KOPT-K1 (cell line): ENCODE data around the gene TEX51.

Experiments
- H3K27ac ChIP-seq: fragments of 200-600 bp; sonication (generic); 2 replicates; pipeline ENCODE4 v1.5.1; 2016; ENCODE audit warnings: antibody characterized with exemption, mild to moderate bottlenecking, low read depth, low read length; ENCODE audit not compliant: poor library complexity, severe bottlenecking
- H3K36me3 ChIP-seq: fragments of 200-600 bp; sonication (generic); 2 replicates; pipeline ENCODE4 v1.5.1; 2017; ENCODE audit warnings: antibody characterized with exemption, mild to moderate bottlenecking, low read length, moderate library complexity; ENCODE audit not compliant: insufficient read depth
- H3K9me3 ChIP-seq: fragments of 200-600 bp; sonication (generic); 2 replicates; pipeline ENCODE4 v1.5.1; 2017; ENCODE audit warnings: antibody characterized with exemption, low read length, mild to moderate bottlenecking; ENCODE audit not compliant: insufficient read depth, poor library complexity, severe bottlenecking

Gene TEX51

DNA sequence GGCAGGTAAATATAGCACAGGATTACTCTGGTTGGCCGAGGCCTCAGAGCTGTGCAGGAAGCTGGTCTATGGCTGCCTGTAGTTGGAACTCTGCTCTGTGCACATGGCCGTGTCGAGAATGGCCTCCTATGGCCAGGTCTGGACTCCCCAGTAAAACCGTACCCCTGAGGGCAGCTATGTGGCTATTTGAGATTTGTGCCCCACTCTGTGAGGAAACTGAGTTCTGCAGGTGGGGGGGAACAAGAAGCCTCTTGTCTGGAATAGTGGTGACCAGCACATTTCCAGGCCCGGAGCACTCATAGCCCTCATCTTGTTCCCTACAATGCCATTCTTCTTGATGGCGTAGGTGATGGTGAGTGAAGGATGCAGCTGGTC, 15.0 kb upstream of the TEX51 start:
- no peaks in the 10 kb centered on the region for H3K9me3 ChIP-seq
- H3K27ac ChIP-seq, result no peak overlapping the region

DNA sequence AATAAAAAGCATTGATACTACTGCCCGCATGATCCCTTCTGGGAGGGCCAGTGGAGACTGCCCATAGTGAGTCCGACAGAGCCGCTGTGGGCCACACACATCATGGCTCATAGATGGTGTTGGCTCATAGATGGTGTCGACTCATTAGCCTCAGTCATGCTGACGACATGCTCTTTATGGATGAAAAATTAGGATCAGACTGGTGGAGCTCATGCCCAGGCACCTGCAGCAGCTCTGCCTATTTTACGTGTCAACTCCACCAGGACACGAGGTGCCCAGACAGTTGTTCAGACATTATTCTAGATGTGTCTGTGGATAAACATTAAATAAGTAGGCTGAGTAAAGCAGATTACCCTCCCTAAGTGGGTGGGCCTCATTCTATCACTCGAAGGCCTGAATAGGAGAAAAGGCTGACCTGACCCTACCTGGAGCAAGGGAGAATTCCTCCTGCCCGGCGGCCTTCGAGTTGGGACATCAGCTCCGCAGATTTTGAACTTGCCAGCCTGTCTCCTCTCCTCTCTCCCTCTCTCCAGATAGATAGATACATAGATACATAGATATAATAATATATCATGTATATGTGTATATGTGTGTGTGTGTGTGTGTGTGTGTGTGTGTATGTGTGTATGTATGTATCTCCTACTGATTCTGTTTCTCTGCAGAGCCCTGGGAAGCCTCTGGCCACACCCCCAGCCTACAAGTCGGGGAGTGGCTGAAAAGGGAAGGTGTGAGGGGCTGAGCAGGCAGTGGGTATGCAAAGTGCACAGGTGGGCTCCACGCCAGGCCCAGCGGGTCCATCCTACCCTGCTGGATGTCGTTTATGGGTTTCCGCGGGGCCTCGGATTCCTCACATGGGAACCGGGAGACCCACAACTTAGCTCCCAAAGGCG, 13.6 kb upstream of the TEX51 start:
- no peaks in the 10 kb centered on the region for H3K9me3 ChIP-seq
- no peaks in the 10 kb centered on the region for H3K36me3 ChIP-seq
- no peak overlapping the region for H3K27ac ChIP-seq

More for the DNA sequence above, 15.0 kb upstream of the TEX51 start:
- H3K36me3 ChIP-seq, result no peaks in the 10 kb centered on the region

DNA sequence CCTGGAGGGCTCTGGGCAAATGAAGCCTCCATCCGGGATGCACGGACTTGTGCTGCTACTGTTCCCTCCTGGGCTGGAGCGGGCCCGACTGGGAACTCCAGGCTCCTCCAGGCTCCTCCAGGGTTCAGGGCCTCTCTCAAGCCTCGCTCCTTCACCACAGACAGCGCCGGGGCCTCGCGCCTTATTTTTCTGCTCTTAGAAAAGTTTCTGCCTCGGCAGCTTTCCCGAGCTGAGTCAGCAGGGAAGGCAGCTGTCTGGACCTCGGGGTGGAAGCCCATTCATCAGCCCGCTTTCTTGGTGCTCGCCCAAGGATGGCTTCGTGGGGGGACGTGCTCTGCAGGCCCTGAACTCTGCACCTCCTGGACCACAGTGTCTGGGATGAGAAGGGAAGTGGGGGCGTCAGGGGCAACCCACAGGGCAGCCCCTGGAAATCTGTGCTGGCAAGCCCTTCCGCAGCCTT, 12.9 kb upstream of the TEX51 start:
- Histone ChIP-seq H3K27ac (no peak overlapping the region), H3K36me3 (no peaks in the 10 kb centered on the region), H3K9me3 (no peaks in the 10 kb centered on the region)

DNA sequence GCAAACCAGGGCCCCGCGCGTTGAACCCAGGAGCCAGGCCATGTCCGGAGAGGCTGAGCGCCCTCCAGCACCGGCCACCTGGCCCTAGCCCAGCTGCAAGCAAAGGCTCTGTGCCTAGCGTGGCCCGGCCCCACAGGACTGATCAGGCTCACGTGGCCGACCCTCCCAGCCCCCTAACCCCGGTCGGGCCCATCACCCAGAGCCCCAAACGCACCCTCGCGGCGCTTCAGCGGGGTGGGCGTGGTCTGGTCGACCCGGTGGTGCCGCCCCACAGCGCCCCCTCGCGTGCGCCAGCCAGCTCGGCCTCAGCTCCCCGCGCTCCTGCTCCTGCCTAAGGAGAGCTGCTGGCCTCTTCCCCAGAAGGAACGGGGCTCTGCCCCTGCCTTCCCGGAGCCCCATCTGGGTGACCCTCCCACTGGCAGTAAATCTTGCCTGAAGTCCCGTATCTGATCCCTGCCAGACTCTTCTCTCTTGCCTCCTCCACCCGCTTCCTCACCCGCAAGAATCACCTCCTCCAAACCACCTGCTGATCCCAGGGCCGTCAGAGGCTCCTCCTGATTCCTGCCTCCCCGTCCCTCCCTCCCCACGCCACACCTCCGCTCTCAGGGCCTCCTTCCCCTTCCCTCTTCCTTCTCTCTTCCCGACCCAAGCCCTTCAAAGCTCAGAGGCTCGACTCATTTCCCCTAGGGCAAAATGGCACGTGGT, 12.3 kb upstream of the TEX51 start:
- Histone ChIP-seq H3K36me3 (no peaks in the 10 kb centered on the region), H3K27ac (no peak overlapping the region), H3K9me3 (no peaks in the 10 kb centered on the region)

DNA sequence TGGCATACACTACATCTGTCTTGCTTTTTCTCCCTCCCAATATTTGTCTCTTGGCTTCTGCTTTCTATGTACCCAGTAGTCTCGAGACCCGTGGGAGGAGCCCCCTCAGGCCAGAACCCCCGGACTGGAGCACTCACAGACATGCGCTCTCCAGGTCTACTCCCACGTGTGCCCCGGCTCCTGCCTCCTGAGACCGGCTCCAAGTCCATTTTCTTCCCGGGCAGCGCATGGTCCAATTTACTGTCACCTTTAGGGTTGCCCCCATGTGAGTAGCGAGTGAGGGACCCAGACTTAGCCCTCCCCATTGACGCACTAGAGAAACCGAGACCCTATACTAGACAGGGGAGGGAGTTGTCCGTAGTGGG, 11.8 kb upstream of the TEX51 start:
- Histone ChIP-seq H3K9me3 (no peaks in the 10 kb centered on the region), H3K27ac (no peak overlapping the region), H3K36me3 (no peaks in the 10 kb centered on the region)

DNA sequence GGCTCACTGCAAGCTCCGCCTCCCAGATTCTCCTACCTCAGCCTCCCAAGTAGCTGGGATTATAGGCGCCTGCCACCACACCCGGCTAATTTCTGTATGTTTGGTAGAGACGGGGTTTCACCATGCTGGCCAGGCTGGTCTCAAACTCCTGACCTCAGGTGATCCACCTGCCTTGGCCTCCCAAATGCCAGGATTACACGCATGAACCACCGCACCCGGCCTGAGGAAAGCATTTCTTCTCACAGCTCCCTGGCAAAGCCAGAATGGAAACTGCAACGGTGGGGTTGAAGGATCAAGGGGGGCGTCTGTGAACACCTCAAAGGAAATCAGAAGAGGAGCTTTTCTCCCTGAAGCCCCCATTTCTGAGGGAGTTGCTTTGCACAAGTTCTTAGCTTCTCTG, 11.2 kb upstream of the TEX51 start:
- Histone ChIP-seq H3K36me3 (no peaks in the 10 kb centered on the region), H3K27ac (no peak overlapping the region), H3K9me3 (no peaks in the 10 kb centered on the region)

DNA sequence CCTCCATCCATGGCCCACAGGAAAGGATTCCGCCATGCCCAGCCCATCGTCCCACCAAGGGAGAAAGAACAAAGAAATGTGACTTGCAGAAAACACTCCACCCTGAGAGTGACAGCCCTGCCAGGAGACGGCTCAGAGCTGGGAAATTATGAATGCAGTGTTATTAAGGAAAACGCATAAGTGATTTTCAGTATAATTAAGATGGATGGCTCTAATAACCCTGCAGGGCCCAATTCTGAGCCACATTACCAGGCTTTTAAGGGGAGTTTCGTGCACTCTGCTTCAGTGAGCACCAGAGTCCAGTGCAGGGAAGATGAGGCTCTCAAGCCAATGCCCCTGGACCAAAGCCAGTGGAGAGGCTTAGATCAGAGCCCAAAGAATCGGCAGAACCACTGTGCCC, 10.6 kb upstream of the TEX51 start:
- Histone ChIP-seq H3K9me3 (no peaks in the 10 kb centered on the region), H3K36me3 (no peaks in the 10 kb centered on the region), H3K27ac (no peak overlapping the region)

DNA sequence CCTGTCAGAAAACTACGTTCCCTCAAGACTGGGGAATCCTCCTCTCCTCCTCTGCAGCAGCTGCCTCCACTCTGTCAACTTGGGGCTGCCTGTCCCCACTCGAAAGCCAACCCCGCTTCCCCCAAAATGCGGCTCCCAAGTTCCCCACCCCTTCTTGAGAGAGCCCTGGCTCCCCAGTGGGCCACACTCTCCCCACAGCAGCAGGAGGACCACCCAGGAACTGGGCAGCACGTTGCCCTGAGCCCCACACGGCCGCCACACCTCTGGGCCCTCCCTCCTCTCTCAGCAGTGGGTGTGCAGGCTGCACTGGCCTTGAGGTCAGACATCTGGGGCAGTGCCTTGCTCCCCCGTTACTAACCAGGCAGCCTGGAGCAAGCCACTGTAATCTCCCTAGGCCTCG, 9.6 kb upstream of the TEX51 start:
- no peak overlapping the region for H3K27ac ChIP-seq
- H3K9me3 ChIP-seq, result no peaks in the 10 kb centered on the region
- no peaks in the 10 kb centered on the region for H3K36me3 ChIP-seq

DNA sequence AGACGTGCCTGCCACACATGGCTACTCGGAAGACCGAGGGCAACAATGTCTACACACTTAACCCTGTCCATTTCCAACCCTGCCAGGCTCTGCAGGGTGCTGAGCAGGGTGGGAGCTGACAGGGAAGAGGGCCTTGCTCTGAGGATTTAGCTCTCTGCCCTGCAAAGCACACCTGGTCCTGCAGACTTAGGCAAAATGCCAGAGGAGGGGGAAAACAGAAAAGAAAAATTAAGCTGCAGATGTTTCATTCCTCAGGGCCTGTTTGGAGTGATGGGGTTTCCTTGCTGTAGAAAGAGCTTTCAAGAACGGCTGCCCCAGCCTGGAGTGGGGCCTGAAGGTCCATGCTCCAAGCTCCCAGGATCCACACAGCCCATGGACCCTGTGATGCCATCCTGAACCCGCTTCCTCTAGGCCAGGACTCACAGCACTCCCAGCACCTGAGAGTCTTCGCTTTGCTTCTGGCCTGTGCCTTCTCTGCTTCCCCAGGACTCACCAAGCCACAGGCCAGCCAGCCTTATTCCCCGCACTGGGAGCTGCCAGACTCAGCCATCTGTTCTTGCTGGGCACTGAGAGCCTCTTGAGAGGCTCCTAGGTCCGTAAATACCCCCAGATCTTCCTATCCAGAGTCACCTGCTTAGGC, 9.1 kb upstream of the TEX51 start:
- no peaks in the 10 kb centered on the region for H3K36me3 ChIP-seq
- H3K27ac ChIP-seq, result no peak overlapping the region
- H3K9me3 ChIP-seq, result no peaks in the 10 kb centered on the region

DNA sequence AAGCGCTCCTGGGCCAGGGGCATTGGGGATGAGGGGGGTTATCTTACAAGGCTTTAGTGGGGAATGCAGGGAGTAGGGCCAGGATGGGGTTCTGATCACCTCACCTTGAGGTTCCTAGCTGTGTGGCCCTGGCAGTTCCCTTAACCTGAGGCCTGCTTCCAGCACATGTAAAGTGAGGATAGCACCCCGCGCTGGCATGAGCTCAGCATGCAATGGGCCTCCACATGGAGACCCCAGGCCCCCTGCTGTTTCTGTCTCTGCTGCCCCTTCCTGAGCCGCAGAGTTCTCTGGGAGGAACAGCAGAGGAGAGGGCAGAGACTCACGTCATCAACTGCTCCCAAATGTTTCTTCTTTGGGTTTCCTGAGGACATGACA, 8.6 kb upstream of the TEX51 start:
- Histone ChIP-seq H3K36me3 (no peaks in the 10 kb centered on the region), H3K27ac (no peak overlapping the region)

DNA sequence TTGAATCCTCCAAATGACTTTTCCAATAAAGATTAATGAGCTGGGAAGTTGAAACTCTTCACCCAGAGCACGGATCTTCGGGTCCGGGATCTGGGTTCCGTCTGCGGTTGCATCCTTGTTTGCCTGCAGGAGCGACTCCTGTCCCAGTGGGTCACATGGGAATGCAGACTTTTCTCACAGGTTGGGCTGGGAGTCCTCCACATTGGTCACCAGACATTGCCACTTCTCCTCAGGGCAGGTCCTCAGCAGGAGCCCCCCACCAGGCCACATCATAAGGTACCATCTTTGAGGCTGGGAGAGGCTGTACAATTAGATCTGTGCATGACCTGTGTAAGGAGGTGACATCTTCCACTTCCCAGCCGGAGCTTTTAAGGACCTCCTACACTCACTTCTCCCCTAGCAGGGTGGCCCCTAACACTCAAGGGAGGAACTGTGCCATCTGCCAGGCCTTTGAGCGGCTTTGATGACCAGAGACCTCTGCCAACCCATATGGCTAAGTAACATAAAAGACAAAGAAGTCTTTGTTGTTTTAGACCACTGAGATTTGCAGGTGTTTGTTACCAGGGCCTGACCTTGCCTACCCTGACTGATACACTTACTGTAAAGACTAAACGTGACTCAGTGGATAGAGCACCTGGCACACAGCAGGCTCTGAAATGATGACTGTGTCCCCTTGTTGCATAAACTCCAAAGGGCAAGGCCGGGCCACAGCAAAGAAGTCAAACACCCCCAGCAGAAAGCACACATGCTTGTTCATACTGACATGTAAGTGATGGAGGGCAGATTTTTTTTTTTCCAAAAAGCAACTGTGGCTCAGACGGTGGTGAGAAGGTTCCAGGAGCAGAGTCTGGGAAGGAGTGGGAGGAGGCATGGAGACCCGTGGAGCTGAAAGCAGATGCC, 7.9 kb upstream of the TEX51 start:
- Histone ChIP-seq H3K27ac (no peak overlapping the region), H3K9me3 (no peaks in the 10 kb centered on the region), H3K36me3 (no peaks in the 10 kb centered on the region)

More for the DNA sequence above, 8.6 kb upstream of the TEX51 start:
- H3K9me3 ChIP-seq, result no peaks in the 10 kb centered on the region

DNA sequence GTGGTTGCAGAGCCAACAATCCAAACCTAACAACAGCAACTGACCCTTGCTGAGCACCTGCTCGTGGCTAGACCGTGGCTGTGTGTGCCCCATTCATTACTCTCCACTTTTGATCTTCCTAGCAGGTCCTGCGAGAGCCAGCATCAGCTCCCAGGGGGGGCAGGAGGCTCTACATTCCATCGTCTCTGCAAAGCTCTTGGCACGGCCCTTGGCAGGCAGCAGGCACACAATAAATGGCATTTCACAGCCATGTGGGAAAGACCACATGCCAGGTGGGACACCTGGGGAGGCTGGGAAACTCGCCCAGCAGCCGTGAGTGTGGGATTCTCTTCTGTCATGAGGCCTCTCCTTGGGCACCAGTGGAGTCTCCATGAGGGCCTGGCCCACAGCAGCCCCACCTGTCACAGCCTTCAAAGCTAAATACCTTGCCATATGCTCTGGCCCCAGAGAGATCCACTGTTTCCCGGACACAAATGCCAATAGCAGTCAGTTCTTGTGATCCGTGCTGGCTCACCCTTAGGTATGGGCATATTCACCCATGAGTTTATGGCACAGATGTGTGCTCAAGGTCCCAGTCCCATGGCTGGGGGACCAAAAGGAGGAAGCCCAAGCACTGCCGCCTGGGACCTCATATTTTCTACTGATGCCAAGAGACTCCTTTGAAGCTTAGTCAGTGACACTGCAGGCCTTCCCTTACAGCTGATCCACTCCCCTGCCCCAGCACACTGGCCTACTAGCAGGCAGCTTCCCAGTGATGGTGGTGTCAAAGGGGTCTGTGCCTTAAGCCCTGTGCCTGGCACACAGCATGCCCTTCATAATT, 6.8 kb upstream of the TEX51 start:
- no peaks in the 10 kb centered on the region for H3K9me3 ChIP-seq
- H3K36me3 ChIP-seq, result no peaks in the 10 kb centered on the region
- no peak overlapping the region for H3K27ac ChIP-seq

DNA sequence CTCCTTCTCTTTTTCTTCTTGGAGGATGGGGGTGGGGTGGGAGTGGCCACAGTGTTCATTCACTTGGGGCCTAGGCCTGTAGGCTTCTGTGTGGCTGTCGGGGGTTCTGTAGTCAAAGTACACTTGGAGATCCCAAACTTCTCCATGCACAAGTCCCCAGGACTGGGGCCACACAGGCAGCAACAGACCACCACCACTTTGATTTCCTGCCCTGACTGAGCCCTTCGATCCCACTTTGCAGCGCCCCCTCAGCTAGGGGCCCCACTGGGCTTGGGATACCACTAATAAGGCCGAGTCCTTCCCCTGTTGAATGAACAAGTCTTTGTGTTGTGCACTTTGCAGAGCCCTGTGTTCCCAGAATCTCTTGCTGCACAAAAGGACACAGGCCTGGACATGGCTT, 5.5 kb upstream of the TEX51 start:
- H3K27ac ChIP-seq, result no peak overlapping the region
- no peaks in the 10 kb centered on the region for H3K36me3 ChIP-seq
- no peaks in the 10 kb centered on the region for H3K9me3 ChIP-seq

DNA sequence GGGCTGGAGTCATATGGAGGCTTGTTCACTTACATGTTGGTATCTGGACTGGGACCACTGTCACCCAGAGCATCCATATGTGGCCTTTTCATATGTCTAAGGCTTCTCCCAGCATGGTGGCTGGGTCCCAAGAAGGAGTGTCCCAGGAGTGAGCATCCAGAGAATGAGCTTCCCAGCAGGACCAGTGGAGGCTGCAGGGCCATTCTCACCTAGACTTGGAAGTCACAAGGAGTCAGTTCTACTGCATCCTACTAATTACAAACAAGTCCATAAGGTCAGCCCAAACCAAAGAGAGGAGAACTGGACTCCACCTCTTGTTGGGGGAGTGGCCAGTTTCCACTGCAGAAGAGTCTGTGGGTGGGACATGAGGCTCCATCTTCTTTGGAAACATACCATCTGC, 5.1 kb upstream of the TEX51 start:
- Histone ChIP-seq H3K36me3 (no peaks in the 10 kb centered on the region), H3K27ac (no peak overlapping the region), H3K9me3 (no peaks in the 10 kb centered on the region)
